DOHH2 (cell line): Measurements from ENCODE around the gene FMNL2.
"Not testable (repeated sequence)": the region's sequence is repeated elsewhere in the genome, so short reads cannot be mapped to it uniquely, and the experiment has no call there.

ENCODE experiments used
- CTCF ChIP-seq: fragments of 200-600 bp; sonication (generic); IDR thresholded peaks from one replicate; pipeline ENCODE4 v1.5.1; 2014; ENCODE audit warnings: antibody characterized with exemption, mild to moderate bottlenecking, low read depth, low read length; ENCODE audit not compliant: poor library complexity, severe bottlenecking
- EZH2phosphoT487 ChIP-seq: fragments of 200-600 bp; sonication (generic); IDR thresholded peaks from 2 replicates; pipeline ENCODE4 v1.6.1; 2017; ENCODE audit warnings: borderline replicate concordance, mild to moderate bottlenecking, antibody characterized with exemption, low read length, moderate library complexity, mixed read lengths

GRCh38 chr2:152474523-152474922 lies 139.5 kb downstream of the FMNL2 start:
- not testable (repeated sequence) for TF ChIP-seq CTCF, EZH2phosphoT487
